H1 (cell line): ENCODE measurements around the gene RPS19. TPM values are rescaled to one million over a fixed set of nuclear protein-coding genes. Genes with fewer than 3 reads are reported as not detected.
A peak's percentile ranks its signal among the peaks of the same experiment; 100 is the strongest.

Source experiments
- ASH2L ChIP-seq: fragments of 200-600, 300-600 bp; sonication (generic); IDR thresholded peaks from one replicate; pipeline ENCODE4 v1.7.1; 2017; ENCODE audit warnings: low read length
- BACH1 ChIP-seq: IDR thresholded peaks from 2 replicates; pipeline ENCODE4 v1.6.1; 2012; ENCODE audit warnings: low read length, improper control_type of control experiment
- CBX8 ChIP-seq: fragments of 300-800, 300-1000 bp; sonication (generic); IDR thresholded peaks from 2 replicates; pipeline ENCODE4 v1.7.1; 2016; ENCODE audit warnings: low read depth, low read length, borderline replicate concordance
- CHD1 ChIP-seq: IDR thresholded peaks from 2 replicates; pipeline ENCODE4 v1.6.1; 2012; ENCODE audit warnings: low read depth, low read length, improper control_type of control experiment
- EZH2 ChIP-seq: fragments of 200-600 bp; sonication (generic); IDR thresholded peaks from 2 replicates; pipeline ENCODE4 v1.7.1; 2012; ENCODE audit warnings: low read depth, mild to moderate bottlenecking, moderate library complexity, low read length, inconsistent platforms; ENCODE audit not compliant: severe bottlenecking
- HDAC6 ChIP-seq: IDR thresholded peaks from one replicate; pipeline ENCODE4 v1.7.1; 2012; ENCODE audit warnings: low read depth, mild to moderate bottlenecking, inconsistent platforms, low read length, moderate library complexity
- KDM4A ChIP-seq: IDR thresholded peaks from one replicate; pipeline ENCODE4 v1.7.1; 2012; ENCODE audit warnings: low read depth, mild to moderate bottlenecking, moderate library complexity, low read length, inconsistent platforms; ENCODE audit not compliant: severe bottlenecking
- KDM5A ChIP-seq: fragments of 200-600 bp; IDR thresholded peaks from 2 replicates; pipeline ENCODE4 v1.7.1; 2012; ENCODE audit warnings: mild to moderate bottlenecking, low read length, inconsistent platforms, mixed read lengths
- RBBP5 ChIP-seq: IDR thresholded peaks from 2 replicates; pipeline ENCODE4 v1.7.1; 2012; ENCODE audit warnings: low read depth, mild to moderate bottlenecking, inconsistent platforms, low read length, moderate library complexity, borderline replicate concordance
- RNF2 ChIP-seq: fragments of 200-900, 300-1000 bp; sonication (generic); IDR thresholded peaks from 2 replicates; pipeline ENCODE4 v1.7.1; 2016; ENCODE audit warnings: borderline replicate concordance, low read depth, mild to moderate bottlenecking, antibody characterized with exemption, low read length; ENCODE audit not compliant: poor library complexity, severe bottlenecking; ENCODE audit errors: missing control alignments
- SIN3A ChIP-seq, 2 experiments: IDR thresholded peaks in 1 of 2; conservative IDR thresholded peaks in 1 of 2; 2 replicates each; pipeline ENCODE4 v1.6.1; 2011 to 2012; ENCODE audit warnings: low read length in 2 of 2, improper control_type of control experiment in 1 of 2, low read depth in 1 of 2, mild to moderate bottlenecking in 1 of 2
- SIRT6 ChIP-seq: IDR thresholded peaks from one replicate; pipeline ENCODE4 v1.7.1; 2012; ENCODE audit warnings: low read length, inconsistent platforms
- SUZ12 ChIP-seq: fragments of 200-600 bp; sonication (generic); IDR thresholded peaks from 2 replicates; pipeline ENCODE4 v1.6.1; 2012; ENCODE audit warnings: mild to moderate bottlenecking, inconsistent platforms, low read length, moderate library complexity, mixed read lengths
- TAF7 ChIP-seq: optimal IDR thresholded peaks from 2 replicates; pipeline ENCODE3; 2011; ENCODE audit warnings: low read depth, mild to moderate bottlenecking, inconsistent platforms, low read length, moderate library complexity, borderline replicate concordance
- TEAD4 ChIP-seq: IDR thresholded peaks from 2 replicates; pipeline ENCODE4 v1.6.1; 2012; ENCODE audit warnings: low read depth, low read length, inconsistent platforms, mixed read lengths
- polyA plus RNA-seq, 7 experiments: library from polyadenylated mRNA; depleted of rRNA in 3 of 7; stranded (reverse) in 5 of 7; unstranded in 2 of 7; fragments of >200 nt in 5 of 7; fragments of 200-250 nt in 2 of 7; gene quantifications; 1 replicate in 5 of 7; 2 replicates in 1 of 7; 4 replicates in 1 of 7; pipeline versions ENCODE4 v1.2.1 to v1.2.3, GENCODE V29; 2011 to 2013; ENCODE audit warnings: missing spikeins in 2 of 7, mixed read lengths in 2 of 7
- total RNA-seq: library from RNA; stranded (reverse); fragmentation: NEBNext Ultra II Directional; extraction: Animal tissue kit (Norgen Biotek cat#: 25700); gene quantifications from 2 replicates; pipeline ENCODE4 v1.2.1, GENCODE V29; 2021
- TF ChIP-seq, protein P1 (sequence below): IDR thresholded peaks from 2 replicates; pipeline ENCODE4 v1.6.1; 2011; ENCODE audit warnings: low read length, improper control_type of control experiment

The RPS19 gene
- total and polyA plus RNA-seq, 2 of the 8 experiments (the other 6 are each of a cell fraction or from before 2014, with no cell fraction given): 2,817 to 5,751 TPM

- TF ChIP-seq CBX8: no peak
- no peak for TF ChIP-seq TEAD4
- peak; percentile 69 for TF ChIP-seq EZH2
- TF ChIP-seq SIN3A (conservative IDR thresholded peaks at IDR 0.05 in 1 of 2, IDR thresholded peaks at IDR 0.05 in 1 of 2; ENCODE audit: low read depth in 1 of 2, low read length in 2 of 2): no peak
- no peak for TF ChIP-seq ASH2L
- no peak for TF ChIP-seq RNF2
- TF ChIP-seq KDM5A: no peak
- TF ChIP-seq TAF7: no peak
- no peak for TF ChIP-seq BACH1
- no peak for TF ChIP-seq CHD1
- TF ChIP-seq, protein P1, sequence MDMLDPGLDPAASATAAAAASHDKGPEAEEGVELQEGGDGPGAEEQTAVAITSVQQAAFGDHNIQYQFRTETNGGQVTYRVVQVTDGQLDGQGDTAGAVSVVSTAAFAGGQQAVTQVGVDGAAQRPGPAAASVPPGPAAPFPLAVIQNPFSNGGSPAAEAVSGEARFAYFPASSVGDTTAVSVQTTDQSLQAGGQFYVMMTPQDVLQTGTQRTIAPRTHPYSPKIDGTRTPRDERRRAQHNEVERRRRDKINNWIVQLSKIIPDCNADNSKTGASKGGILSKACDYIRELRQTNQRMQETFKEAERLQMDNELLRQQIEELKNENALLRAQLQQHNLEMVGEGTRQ: no peak
- TF ChIP-seq HDAC6: no peak
- no peak for TF ChIP-seq RBBP5
- no peak for TF ChIP-seq SIRT6
- TF ChIP-seq KDM4A: peak; percentile 65
- 0 out of 2 replicates have a peak, but pooled peaks have one; percentile 53 for TF ChIP-seq SUZ12
These were observed 22.8 kb downstream of the RPS19 start, which contains the start of gene ARHGEF1 (continued) for GRCh38 chr19:41882568-41883462.
